GM12801 (cell line): Measurements from ENCODE around the gene CRIP1.

ENCODE experiments used
- CTCF ChIP-seq: IDR thresholded peaks from one replicate; pipeline ENCODE4 v1.5.1; 2011; ENCODE audit warnings: control low read depth; ENCODE audit not compliant: insufficient read length; ENCODE audit errors: extremely low read depth

The CRIP1 gene

DNA sequence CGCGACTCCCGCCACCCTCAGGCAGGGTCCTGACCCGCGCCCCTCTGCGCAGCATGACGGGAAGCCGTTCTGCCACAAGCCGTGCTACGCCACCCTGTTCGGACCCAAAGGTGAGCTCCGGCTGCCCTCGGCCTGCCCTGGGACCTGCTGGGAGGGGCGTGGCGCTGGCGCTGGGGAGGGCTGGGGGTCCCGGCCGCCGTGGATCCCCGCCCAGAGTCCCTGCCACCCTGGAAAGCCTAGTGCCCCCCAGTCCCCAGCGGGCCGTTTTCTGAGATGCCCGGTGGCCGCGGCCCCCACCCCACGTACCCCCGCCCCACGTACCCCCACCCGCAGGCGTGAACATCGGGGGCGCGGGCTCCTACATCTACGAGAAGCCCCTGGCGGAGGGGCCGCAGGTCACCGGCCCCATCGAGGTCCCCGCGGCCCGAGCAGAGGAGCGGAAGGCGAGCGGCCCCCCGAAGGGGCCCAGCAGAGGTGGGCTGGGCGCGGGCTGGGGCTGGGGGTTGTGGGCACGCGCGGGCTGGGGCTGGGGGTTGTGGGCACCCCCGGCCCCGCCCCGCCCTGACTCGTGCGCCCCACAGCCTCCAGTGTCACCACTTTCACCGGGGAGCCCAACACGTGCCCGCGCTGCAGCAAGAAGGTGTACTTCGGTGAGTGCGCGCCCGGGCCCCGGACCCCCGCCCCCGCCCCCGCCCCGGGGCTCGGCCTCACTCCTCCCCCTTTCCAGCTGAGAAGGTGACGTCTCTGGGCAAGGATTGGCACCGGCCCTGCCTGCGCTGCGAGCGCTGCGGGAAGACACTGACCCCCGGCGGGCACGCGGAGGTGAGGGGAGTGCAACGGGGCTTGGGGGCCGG lies 8.1 kb upstream of the CRIP1 start:
- TF ChIP-seq CTCF: no peak

- TF ChIP-seq CTCF: no peak
Observed at GRCh38 chr14:105479431-105480158, 7.1 kb upstream of the CRIP1 start.

GRCh38 chr14:105480199-105480746 lies 6.4 kb upstream of the CRIP1 start:
- TF ChIP-seq CTCF: no peak

GRCh38 chr14:105480807-105481801 lies 5.6 kb upstream of the CRIP1 start:
- TF ChIP-seq CTCF: peak; percentile 48

DNA sequence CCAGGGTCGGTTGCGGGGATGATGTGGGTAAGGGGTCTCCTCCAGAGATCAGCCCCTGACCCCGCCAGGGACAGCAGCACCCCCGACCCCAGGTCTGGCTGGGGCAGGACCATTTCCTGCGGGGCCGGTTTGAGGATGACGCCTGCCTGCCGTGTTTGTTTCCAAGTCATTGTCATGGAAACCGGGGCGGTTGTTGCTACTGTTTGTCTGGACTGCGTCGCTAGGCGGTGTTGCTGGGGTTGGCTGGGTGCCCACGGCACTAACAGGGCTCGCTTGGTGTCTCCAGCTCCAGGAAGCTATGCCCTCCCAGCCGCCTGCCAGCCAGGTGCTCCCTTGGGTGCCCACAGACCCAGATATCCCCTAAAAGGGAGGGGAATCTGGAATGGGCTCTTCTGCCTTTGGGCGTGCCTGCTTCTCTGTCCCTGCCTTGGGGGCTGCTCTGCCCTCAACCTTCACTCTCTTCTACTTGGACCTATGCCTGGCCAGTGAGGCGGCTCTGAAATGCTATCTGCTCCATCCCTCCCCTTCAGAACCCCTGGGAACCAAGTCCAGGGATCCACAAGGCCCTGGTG lies 4.7 kb upstream of the CRIP1 start:
- TF ChIP-seq CTCF: no peak

- no peak for TF ChIP-seq CTCF
Observed at GRCh38 chr14:105482486-105483110, 4.1 kb upstream of the CRIP1 start.
